IPS DF 4.7 (cell line): ENCODE data around the gene ERCC4.

Experiments used
- DNase-seq: peaks from one replicate; pipeline ENCODE4 v3.0.0-alpha.2; 2013; ENCODE audit warnings: low spot score; ENCODE audit errors: extremely low read depth

The ERCC4 gene

GRCh38 chr16:13948086-13948485 is 28.1 kb downstream of the ERCC4 start:
- DNase-seq: no peak

- no peak for DNase-seq
Observed at GRCh38 chr16:13950821-13951547, 31.0 kb downstream of the ERCC4 start.

GRCh38 chr16:13951611-13952010 is 31.7 kb downstream of the ERCC4 start:
- no peak for DNase-seq

- DNase-seq: no peak
Observed at GRCh38 chr16:13953501-13953900, 33.5 kb downstream of the ERCC4 start.

- no peak for DNase-seq
Observed at GRCh38 chr16:13956635-13957196, 36.8 kb downstream of the ERCC4 start.

- DNase-seq: no peak
Observed at GRCh38 chr16:13957197-13958078, 37.5 kb downstream of the ERCC4 start.

GRCh38 chr16:13958474-13958873 is 38.5 kb downstream of the ERCC4 start:
- no peak for DNase-seq

GRCh38 chr16:13959626-13960025 is 39.7 kb downstream of the ERCC4 start:
- no peak for DNase-seq

GRCh38 chr16:13961099-13961811 is 41.3 kb downstream of the ERCC4 start:
- DNase-seq: no peak

- DNase-seq: no peak
Observed at GRCh38 chr16:13962232-13962631, 42.3 kb downstream of the ERCC4 start.

GRCh38 chr16:13968835-13969234 is 48.9 kb downstream of the ERCC4 start:
- DNase-seq: no peak

- DNase-seq: no peak
Observed at GRCh38 chr16:13969711-13970110, 49.8 kb downstream of the ERCC4 start.

GRCh38 chr16:13970708-13971422 is 50.9 kb downstream of the ERCC4 start:
- DNase-seq: no peak

GRCh38 chr16:13973321-13974023 is 53.5 kb downstream of the ERCC4 start:
- no peak for DNase-seq

GRCh38 chr16:13977177-13977576 is 57.2 kb downstream of the ERCC4 start:
- DNase-seq: no peak

- no peak for DNase-seq
Observed at GRCh38 chr16:13982451-13982850, 62.5 kb downstream of the ERCC4 start.

- no peak for DNase-seq
Observed at GRCh38 chr16:13983625-13984024, 63.7 kb downstream of the ERCC4 start.

GRCh38 chr16:13984794-13985193 is 64.8 kb downstream of the ERCC4 start:
- no peak for DNase-seq

- no peak for DNase-seq
Observed at GRCh38 chr16:13988038-13988437, 68.1 kb downstream of the ERCC4 start.

- no peak for DNase-seq
Observed at GRCh38 chr16:13992322-13992721, 72.4 kb downstream of the ERCC4 start.
